ENCODE measurements around the gene CCDC88C. TPM values are rescaled to one million over a fixed set of nuclear protein-coding genes. Genes with fewer than 3 reads are reported as not detected.

The CCDC88C gene
- total RNA-seq, 1 donor from 2014 or later, result 12.4 TPM

- Histone ChIP-seq H3K9me3 (ENCODE audit: insufficient read depth, low read depth, low read length) (no peaks in the 10 kb centered on the region), H3K4me1 (ENCODE audit: insufficient read depth, low read length) (no peaks in the 10 kb centered on the region), H3K36me3 (ENCODE audit: insufficient read depth, low read length) (no peaks in the 10 kb centered on the region), H3K4me3 (ENCODE audit: insufficient read depth, low read depth, low read length) (no peak overlapping the region), H3K79me2 (ENCODE audit: insufficient read depth, low read length) (no peaks in the 10 kb centered on the region), H3K27ac (ENCODE audit: low read depth, low read length) (no peak overlapping the region), H2AFZ (ENCODE audit: low read depth, low read length) (no peak overlapping the region), H4K20me1 (ENCODE audit: insufficient read depth, low read length) (no peaks in the 10 kb centered on the region), H3K9ac (ENCODE audit: low read length) (no peak overlapping the region), H3K27me3 (ENCODE audit: insufficient read depth, low read length) (peaks cover 7% of the 10 kb centered on the region), H3K4me2 (ENCODE audit: low read length) (no peak overlapping the region)
- TF ChIP-seq CTCF (IDR thresholded peaks at IDR 0.05; ENCODE audit: insufficient read depth, low read depth, low read length), result no peak
- no peak for TF ChIP-seq EZH2 (IDR thresholded peaks at IDR 0.05; ENCODE audit: insufficient read depth, low read length)
- Mint-ChIP-seq H3K27ac (ENCODE audit: unreplicated experiment) (no peak overlapping the region), H3K27me3 (ENCODE audit: low read depth, unreplicated experiment) (peaks cover 7% of the 10 kb centered on the region), H3K36me3 (ENCODE audit: low read depth, unreplicated experiment) (peaks cover 17% of the 10 kb centered on the region), H3K4me1 (ENCODE audit: low read depth, unreplicated experiment) (peaks cover 7% of the 10 kb centered on the region), H3K4me3 (ENCODE audit: unreplicated experiment) (no peak overlapping the region), H3K9me3 (ENCODE audit: unreplicated experiment) (no peaks in the 10 kb centered on the region)
- FAIRE-seq, result no peak
- DNase-seq (ENCODE audit: low read depth), result no peak
Observed at GRCh38 chr14:91297081-91297711, 120.4 kb downstream of the CCDC88C start.

GRCh38 chr14:91295851-91296796 lies 121.5 kb downstream of the CCDC88C start:
- H3K9ac ChIP-seq (ENCODE audit: low read length), result no peak overlapping the region
- H3K9me3 Mint-ChIP-seq (ENCODE audit: unreplicated experiment), result no peaks in the 10 kb centered on the region
- H3K36me3 Mint-ChIP-seq (ENCODE audit: low read depth, unreplicated experiment), result peaks cover 16% of the 10 kb centered on the region
- no peak overlapping the region for H3K4me3 Mint-ChIP-seq (ENCODE audit: unreplicated experiment)
- no peaks in the 10 kb centered on the region for H3K79me2 ChIP-seq (ENCODE audit: insufficient read depth, low read length)
- H3K9me3 ChIP-seq (ENCODE audit: insufficient read depth, low read depth, low read length), result no peaks in the 10 kb centered on the region
- no peak overlapping the region for H2AFZ ChIP-seq (ENCODE audit: low read depth, low read length)
- peaks cover 7% of the 10 kb centered on the region for H3K4me1 Mint-ChIP-seq (ENCODE audit: low read depth, unreplicated experiment)
- TF ChIP-seq CTCF (IDR thresholded peaks at IDR 0.05; ENCODE audit: insufficient read depth, low read depth, low read length) (no peak), EZH2 (IDR thresholded peaks at IDR 0.05; ENCODE audit: insufficient read depth, low read length) (no peak)
- H4K20me1 ChIP-seq (ENCODE audit: insufficient read depth, low read length), result no peaks in the 10 kb centered on the region
- H3K27ac Mint-ChIP-seq (ENCODE audit: unreplicated experiment), result no peak overlapping the region
- DNase-seq (ENCODE audit: low read depth), result no peak
- no peak for FAIRE-seq
- H3K27ac ChIP-seq (ENCODE audit: low read depth, low read length), result no peak overlapping the region
- H3K27me3 ChIP-seq (ENCODE audit: insufficient read depth, low read length), result peaks cover 4% of the 10 kb centered on the region
- no peak overlapping the region for H3K4me2 ChIP-seq (ENCODE audit: low read length)
- H3K4me1 ChIP-seq (ENCODE audit: insufficient read depth, low read length), result no peaks in the 10 kb centered on the region
- H3K27me3 Mint-ChIP-seq (ENCODE audit: low read depth, unreplicated experiment), result peaks cover 7% of the 10 kb centered on the region
- no peaks in the 10 kb centered on the region for H3K36me3 ChIP-seq (ENCODE audit: insufficient read depth, low read length)
- no peak overlapping the region for H3K4me3 ChIP-seq (ENCODE audit: insufficient read depth, low read depth, low read length)
